Psoas muscle (tissue), 8 donors: ENCODE data around the gene ARL14. TPM values are rescaled to one million over a fixed set of nuclear protein-coding genes. Genes with fewer than 3 reads are reported as not detected.

ENCODE experiments used
- ATAC-seq, 4 donors: fragments of 200-7000 bp; cut with Tn5 transposase; one replicate each; pipeline ENCODE4 v1.9.1; 2020; ENCODE audit warnings: moderate library complexity in 3 of 4, mild to moderate bottlenecking in 2 of 4
- DNase-seq, 2 donors: peaks; one replicate each; pipeline ENCODE4 v3.0.0-alpha.2; 2020
- H3K27ac ChIP-seq: fragments of 200-600 bp; one replicate; pipeline ENCODE4 v1.8.0; 2022
- H3K27me3 ChIP-seq, 3 donors: fragments of 200-600 bp in 1 of 3; one replicate each; pipeline versions ENCODE4 v1.6.1 to v1.8.0; 2013 to 2022; ENCODE audit warnings: low read length in 2 of 3, mild to moderate bottlenecking in 2 of 3, moderate library complexity in 1 of 3; ENCODE audit not compliant: insufficient read depth in 3 of 3
- H3K36me3 ChIP-seq, 2 donors: fragments of 200-600 bp in 1 of 2; one replicate each; pipeline versions ENCODE4 v1.6.1 to v1.8.0; 2013 to 2022; ENCODE audit warnings: low read depth in 1 of 2, mild to moderate bottlenecking in 1 of 2, moderate library complexity in 1 of 2; ENCODE audit not compliant: insufficient read depth in 1 of 2
- H3K4me1 ChIP-seq: fragments of 200-600 bp; one replicate; pipeline ENCODE4 v1.8.0; 2022
- H3K4me3 ChIP-seq: fragments of 200-600 bp; one replicate; pipeline ENCODE4 v1.8.0; 2022; ENCODE audit warnings: mild to moderate bottlenecking
- H3K9me3 ChIP-seq: fragments of 200-600 bp; one replicate; pipeline ENCODE4 v1.8.0; 2022
- CTCF ChIP-seq: fragments of 200-600 bp; IDR thresholded peaks from one replicate; pipeline ENCODE4 v1.8.0; 2022; ENCODE audit warnings: antibody characterized with exemption
- WGBS, 3 donors: extraction: QIAGEN DNeasy Blood & Tissue Kit; methylation state at CpG; one replicate each; pipeline versions ENCODE4 v1.1.6 to v1.1.7; 2013; 5-methylcytosine and 5-hydroxymethylcytosine counted together
- intact Hi-C, 2 donors: fragments of 100-400 bp; cut with DNase I; formaldehyde crosslinking; loops; one replicate each; pipeline versions ENCODE4 v1.11.0 to v1.14.2; 2022
- polyA plus RNA-seq, 3 donors: library from polyadenylated mRNA; stranded (reverse); fragments of 200-250 nt; gene quantifications; one replicate each; pipeline ENCODE4 v1.2.3, GENCODE V29; 2013
- total RNA-seq, 4 donors: library from RNA; stranded (reverse); fragmentation: NEBNext Ultra II Directional in 2 of 4; extraction: Animal tissue kit (Norgen Biotek cat#: 25700) in 2 of 4; gene quantifications; one replicate each; pipeline versions ENCODE4 v1.2.1 to v1.2.4, GENCODE V29; 2021 to 2023
- donor health status: healthy with polysubstance abuse.
- donor health status: DM: no; HTN: no; CAD: no; lungs with moderate emphysema.
- donor health status: Bipolar disorder and iron deficiency.
- donor health status: healthy.
- donor health status: DM: yes; HTN: yes; CAD: no.
- donor health status: DM: no; HTN: no; CAD: no.
- donor health status: DM: no; HTN: no; CAD: no.
- donor health status: DM: yes; HTN: yes; CAD: no.

ARL14 gene
- total and polyA plus RNA-seq, 7 donors = 0.03 TPM; not detected in 6

GRCh38 chr3:160701490-160701889, 24.5 kb downstream of the ARL14 start:
- no peaks in the 10 kb centered on the region for H3K36me3 ChIP-seq
- peaks cover 6% of the 10 kb centered on the region for H3K4me1 ChIP-seq
- H3K4me3 ChIP-seq = no peak overlapping the region
- 83 to 92% (median 91%) methylated on average over 1 of the region's 1 CpG for WGBS, 3 donors
- DNase-seq = no peak
- H3K9me3 ChIP-seq = no peaks in the 10 kb centered on the region
- no peak overlapping the region for H3K27ac ChIP-seq
- no peak for TF ChIP-seq CTCF
- no peaks in the 10 kb centered on the region for H3K27me3 ChIP-seq
- intact Hi-C loops = no loop called here
- no peak for ATAC-seq

GRCh38 chr3:160702290-160702689, 25.3 kb downstream of the ARL14 start:
- H3K4me1 ChIP-seq = peaks cover 6% of the 10 kb centered on the region
- H3K27me3 ChIP-seq = no peaks in the 10 kb centered on the region
- 91 to 96% (median 95%) methylated on average over 1 of the region's 1 CpG for WGBS, 3 donors
- intact Hi-C loops = no loop called here
- DNase-seq (no peak), ATAC-seq (no peak)
- TF ChIP-seq CTCF = no peak
- H3K27ac ChIP-seq = no peak overlapping the region
- no peak overlapping the region for H3K4me3 ChIP-seq
- H3K36me3 ChIP-seq = no peaks in the 10 kb centered on the region
- H3K9me3 ChIP-seq = no peaks in the 10 kb centered on the region

- no peak for TF ChIP-seq CTCF
- no peaks in the 10 kb centered on the region for H3K27me3 ChIP-seq
- intact Hi-C loops = no loop called here
- H3K9me3 ChIP-seq = no peaks in the 10 kb centered on the region
- H3K36me3 ChIP-seq = no peaks in the 10 kb centered on the region
- no peak overlapping the region for H3K4me3 ChIP-seq
- ATAC-seq (no peak), DNase-seq (no peak)
- H3K27ac ChIP-seq = no peak overlapping the region
- 76 to 90% (median 78%) methylated on average over 2 of the region's 2 CpGs for WGBS, 3 donors
- no peaks in the 10 kb centered on the region for H3K4me1 ChIP-seq
Observed at GRCh38 chr3:160703974-160704373, 27.0 kb downstream of the ARL14 start.

- DNase-seq (no peak), ATAC-seq (peak; percentile 76 to 98 (median 84))
- Histone ChIP-seq H3K4me3 (no peak overlapping the region), H3K27ac (no peak overlapping the region), H3K27me3 (no peaks in the 10 kb centered on the region), H3K4me1 (no peaks in the 10 kb centered on the region), H3K9me3 (no peaks in the 10 kb centered on the region), H3K36me3 (no peaks in the 10 kb centered on the region)
- TF ChIP-seq CTCF = peak; percentile 75
- WGBS, 3 donors = 18 to 29% (median 24%) methylated on average over 4 of the region's 4 CpGs
- intact Hi-C loops = loop anchor here (5.0 kb wide), 3 partner anchors 45 to 715 kb away; partner anchors contain the start of gene PPM1L (in 1 of the 2)
Observed at GRCh38 chr3:160707187-160707794, 30.3 kb downstream of the ARL14 start.
